OCI-LY7 (cell line): Measurements from ENCODE around the gene NOP9.

Source experiments
- CTCF ChIP-seq: fragments of 200-600 bp; sonication (generic); conservative IDR thresholded peaks from 2 replicates; pipeline ENCODE4 v1.5.1; 2014; ENCODE audit warnings: mild to moderate bottlenecking, antibody characterized with exemption, low read length, moderate library complexity, mixed read lengths
- EZH2phosphoT487 ChIP-seq: fragments of 200-600 bp; sonication (generic); IDR thresholded peaks from 2 replicates; pipeline ENCODE4 v1.6.1; 2018; ENCODE audit warnings: low read depth, borderline replicate concordance, mild to moderate bottlenecking, mixed run types, antibody characterized with exemption, low read length, moderate library complexity, mixed read lengths

- TF ChIP-seq CTCF: no peak
- TF ChIP-seq EZH2phosphoT487: no peak
Measured at GRCh38 chr14:24298892-24299254, 777 bp upstream of the NOP9 start.
